Measurements from ENCODE around the gene CLMP.

DNA sequence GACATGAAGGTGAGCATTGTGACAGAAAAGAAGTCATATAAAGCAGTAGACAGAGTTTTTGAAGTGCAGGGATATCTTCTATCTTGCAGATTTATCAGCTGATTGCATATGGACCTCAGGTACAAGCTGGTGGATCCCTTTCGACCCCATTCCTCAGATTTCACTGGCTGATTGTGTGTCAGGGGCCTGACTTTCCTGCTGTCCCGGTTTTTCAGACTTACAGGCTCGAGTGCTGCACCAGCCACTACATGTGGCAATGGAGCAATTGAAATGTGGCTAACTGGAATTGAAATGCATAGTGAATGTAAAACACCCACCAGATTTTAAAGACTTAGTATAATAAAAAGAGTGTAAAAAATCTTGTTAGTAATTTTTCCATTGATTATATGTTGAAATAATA lies 50.3 kb downstream of the CLMP start:
- TF ChIP-seq EZH2 (IDR thresholded peaks at IDR 0.05; ENCODE audit: borderline replicate concordance, insufficient read depth, low read depth, low read length, poor library complexity, severe bottlenecking) = no peak
- TF ChIP-seq, protein P1, sequence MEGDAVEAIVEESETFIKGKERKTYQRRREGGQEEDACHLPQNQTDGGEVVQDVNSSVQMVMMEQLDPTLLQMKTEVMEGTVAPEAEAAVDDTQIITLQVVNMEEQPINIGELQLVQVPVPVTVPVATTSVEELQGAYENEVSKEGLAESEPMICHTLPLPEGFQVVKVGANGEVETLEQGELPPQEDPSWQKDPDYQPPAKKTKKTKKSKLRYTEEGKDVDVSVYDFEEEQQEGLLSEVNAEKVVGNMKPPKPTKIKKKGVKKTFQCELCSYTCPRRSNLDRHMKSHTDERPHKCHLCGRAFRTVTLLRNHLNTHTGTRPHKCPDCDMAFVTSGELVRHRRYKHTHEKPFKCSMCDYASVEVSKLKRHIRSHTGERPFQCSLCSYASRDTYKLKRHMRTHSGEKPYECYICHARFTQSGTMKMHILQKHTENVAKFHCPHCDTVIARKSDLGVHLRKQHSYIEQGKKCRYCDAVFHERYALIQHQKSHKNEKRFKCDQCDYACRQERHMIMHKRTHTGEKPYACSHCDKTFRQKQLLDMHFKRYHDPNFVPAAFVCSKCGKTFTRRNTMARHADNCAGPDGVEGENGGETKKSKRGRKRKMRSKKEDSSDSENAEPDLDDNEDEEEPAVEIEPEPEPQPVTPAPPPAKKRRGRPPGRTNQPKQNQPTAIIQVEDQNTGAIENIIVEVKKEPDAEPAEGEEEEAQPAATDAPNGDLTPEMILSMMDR (IDR thresholded peaks at IDR 0.05) = no peak

Measured in B cell (primary cell).